Endothelial cell of hepatic sinusoid (primary cell): ENCODE data around the gene UQCRQ.

Experiments used
- in situ Hi-C: cut with HindIII; loops from 2 replicates; pipeline ENCODE4 v1.10.0; 2017; ENCODE audit warnings: low sequenced_read_pairs

Gene UQCRQ

DNA sequence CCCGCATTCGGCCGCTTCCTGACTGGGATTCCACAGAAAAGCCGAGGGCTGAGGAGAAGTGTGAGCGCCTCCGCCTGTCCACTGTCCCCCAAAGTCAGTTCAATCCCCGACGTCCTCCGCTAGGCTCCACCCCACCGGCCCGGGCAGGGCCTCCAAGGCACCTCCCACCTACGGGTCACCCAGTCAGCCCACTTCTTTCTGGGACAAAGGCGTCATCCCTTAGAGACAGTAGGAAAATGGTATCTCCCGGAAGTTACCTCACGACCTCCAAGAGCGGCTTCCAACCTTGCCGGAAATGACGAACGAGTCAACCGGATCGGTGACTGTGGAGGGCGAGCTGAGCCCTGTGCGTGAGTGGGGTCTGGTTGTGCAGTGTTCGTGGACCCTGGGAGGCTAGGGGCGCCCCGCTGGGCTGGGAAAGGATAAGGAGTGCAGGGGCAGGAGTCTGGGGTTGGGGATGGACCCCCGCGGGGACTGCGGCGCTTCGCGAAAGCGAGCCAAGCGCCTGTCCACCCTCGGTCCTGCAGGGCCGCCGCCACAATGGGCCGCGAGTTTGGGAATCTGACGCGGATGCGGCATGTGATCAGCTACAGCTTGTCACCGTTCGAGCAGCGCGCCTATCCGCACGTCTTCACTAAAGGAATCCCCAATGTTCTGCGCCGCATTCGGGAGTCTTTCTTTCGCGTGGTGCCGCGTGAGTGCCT, at the start of gene UQCRQ, which contains the start of gene GDF9:
Gene UQCRQ, plus strand, starts transcription at position 301 of the 704 bp plus-strand sequence. Its CDS starts 240 bp downstream, at position 541.
Gene GDF9, minus strand, starts transcription at position 128 of the 704 bp plus-strand sequence. CDS start 1,936 bp downstream, outside the sequence.
- in situ Hi-C loops: loop anchor here (5.0 to 25.0 kb wide), 2 partner anchors 44 to 479 kb away; no protein-coding TSS in a partner anchor

DNA sequence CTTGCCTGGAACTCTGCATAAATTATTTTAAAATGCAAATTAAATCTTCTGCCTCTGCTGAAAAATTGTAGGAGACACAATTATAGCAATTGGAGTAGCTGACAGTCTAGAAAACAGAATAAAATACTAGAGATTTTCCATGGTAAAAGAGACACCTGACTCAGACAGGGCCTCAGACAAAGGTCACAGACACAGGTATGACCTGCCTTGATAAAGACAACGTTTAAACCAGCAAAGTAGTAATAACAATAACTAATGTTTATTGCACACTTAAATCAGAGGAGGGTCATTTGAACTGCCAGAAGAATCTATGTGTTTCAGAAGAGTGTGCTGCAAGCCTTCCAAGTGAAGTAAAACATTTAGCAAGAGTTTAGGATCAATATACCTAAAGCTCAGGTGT, 49.4 kb upstream of the UQCRQ start:
- in situ Hi-C loops: no loop called here

GRCh38 chr5:132819468-132819867, 47.0 kb upstream of the UQCRQ start:
- in situ Hi-C loops: no loop called here

- in situ Hi-C loops: loop anchor here (5.0 kb wide), 1 partner anchor 47 kb away; the partner anchor contains the start of genes GDF9 and UQCRQ
Observed at GRCh38 chr5:132820162-132820754, 46.2 kb upstream of the UQCRQ start.

DNA sequence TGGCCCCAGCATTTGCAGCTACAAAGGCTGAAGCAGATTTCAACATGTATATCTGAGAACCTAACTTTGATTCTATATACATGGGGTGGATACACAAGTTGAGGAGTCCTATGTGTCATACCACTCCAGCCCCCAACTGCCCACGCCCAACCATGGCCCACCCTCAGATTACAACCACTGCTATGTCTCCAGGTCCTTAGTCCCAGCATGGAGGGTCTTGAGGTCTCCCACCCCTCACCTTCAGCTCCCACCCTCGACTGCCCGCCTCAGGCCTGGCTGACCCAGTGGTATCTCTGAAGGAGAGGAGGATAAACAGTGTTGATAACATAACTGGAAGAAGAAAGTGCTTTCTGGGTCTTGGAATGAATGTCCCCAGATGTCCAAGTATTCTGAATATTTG, 45.1 kb upstream of the UQCRQ start:
- in situ Hi-C loops: loop anchor here (5.0 kb wide), 1 partner anchor 46 kb away; the partner anchor contains the start of genes GDF9 and UQCRQ

DNA sequence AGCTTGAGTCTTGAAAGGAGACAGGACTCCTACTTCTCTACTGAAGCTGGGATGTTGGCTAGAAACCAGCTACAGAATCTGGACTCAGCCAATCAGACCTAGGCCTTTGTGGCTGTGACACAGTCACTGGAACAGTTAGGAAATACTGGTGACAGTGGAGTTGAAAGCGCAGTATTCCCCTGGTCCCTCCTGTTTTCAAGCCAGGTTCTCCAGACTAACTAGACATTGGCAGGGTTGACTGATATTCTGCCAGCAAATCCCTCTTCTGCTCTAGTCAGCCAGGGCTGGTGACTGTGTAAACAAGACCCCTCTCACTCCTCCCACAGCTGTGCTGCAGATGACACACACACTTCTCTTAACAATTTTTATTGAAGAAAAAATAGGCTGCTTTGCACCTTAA, 44.7 kb upstream of the UQCRQ start:
- in situ Hi-C loops: loop anchor here (5.0 kb wide), 1 partner anchor 46 kb away; the partner anchor contains the start of genes GDF9 and UQCRQ

DNA sequence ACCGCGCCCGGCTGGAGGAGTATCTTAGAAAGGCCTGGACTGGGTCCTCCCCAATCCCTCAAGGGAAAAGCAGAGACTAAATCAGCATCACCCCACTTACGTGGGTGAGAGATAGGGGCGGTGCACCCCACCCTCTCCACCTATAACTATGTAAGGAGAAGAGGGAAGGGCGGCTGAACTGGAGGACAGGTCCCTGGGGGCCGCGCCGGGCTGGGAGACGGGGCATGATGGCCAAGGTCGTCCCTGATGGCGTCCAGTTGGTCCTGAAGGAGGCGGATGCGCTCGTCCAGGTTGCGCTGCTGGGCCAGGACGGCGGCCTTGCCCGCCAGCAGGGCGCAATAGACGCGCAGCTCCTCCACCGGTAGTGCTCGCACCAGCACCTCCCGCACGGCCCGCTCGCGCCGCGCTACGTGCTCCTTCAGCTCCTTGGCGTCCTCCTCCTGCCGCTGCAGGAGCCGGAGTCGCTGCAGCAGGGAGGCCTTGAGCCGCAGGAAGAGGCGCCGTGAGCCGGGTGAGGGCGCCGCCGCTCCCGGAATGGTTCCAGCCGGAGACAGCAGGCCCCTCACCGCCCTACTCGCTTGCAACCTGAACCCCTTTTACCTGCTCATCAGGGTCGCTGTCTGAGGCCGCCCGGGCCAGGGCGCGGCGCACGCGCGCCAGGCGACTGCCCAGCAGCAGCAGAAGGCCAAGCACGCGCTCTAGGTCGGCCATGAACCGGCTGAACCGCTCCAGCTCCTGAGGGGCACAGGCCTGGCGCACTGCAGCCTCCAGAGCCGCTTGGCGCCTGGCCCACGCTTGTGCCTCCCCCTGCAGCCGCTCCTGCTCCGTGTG, 43.6 kb upstream of the UQCRQ start:
- in situ Hi-C loops: loop anchor here (5.0 kb wide), 1 partner anchor 44 kb away; the partner anchor contains the start of genes GDF9 and UQCRQ

GRCh38 chr5:132823481-132824050, 42.9 kb upstream of the UQCRQ start:
- in situ Hi-C loops: loop anchor here (5.0 kb wide), 1 partner anchor 44 kb away; the partner anchor contains the start of genes GDF9 and UQCRQ

DNA sequence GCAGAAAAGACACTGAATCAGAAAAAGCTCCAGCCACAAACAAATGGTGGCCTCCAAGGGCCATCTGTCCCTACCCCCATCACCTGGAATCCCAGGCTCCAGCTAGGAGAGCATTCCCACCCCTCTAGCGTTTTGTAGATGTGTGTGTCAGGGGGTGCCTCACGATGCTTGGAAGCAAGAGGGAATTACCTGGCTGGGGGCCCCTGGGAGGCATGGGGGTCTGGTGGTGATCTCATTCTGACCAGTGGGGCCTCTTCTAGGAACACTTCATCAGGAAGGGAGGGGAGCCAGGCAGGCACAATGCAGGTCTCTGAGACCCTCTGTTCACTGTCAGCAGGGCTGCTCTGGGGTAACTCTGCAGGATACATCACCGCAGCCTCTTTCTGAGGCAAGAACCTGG, 42.0 kb upstream of the UQCRQ start:
- in situ Hi-C loops: loop anchor here (5.0 kb wide), 1 partner anchor 43 kb away; the partner anchor contains the start of genes GDF9 and UQCRQ

- in situ Hi-C loops: no loop called here
Observed at GRCh38 chr5:132825033-132825833, 41.2 kb upstream of the UQCRQ start.

- in situ Hi-C loops: no loop called here
Observed at GRCh38 chr5:132825834-132826391, 40.5 kb upstream of the UQCRQ start.

DNA sequence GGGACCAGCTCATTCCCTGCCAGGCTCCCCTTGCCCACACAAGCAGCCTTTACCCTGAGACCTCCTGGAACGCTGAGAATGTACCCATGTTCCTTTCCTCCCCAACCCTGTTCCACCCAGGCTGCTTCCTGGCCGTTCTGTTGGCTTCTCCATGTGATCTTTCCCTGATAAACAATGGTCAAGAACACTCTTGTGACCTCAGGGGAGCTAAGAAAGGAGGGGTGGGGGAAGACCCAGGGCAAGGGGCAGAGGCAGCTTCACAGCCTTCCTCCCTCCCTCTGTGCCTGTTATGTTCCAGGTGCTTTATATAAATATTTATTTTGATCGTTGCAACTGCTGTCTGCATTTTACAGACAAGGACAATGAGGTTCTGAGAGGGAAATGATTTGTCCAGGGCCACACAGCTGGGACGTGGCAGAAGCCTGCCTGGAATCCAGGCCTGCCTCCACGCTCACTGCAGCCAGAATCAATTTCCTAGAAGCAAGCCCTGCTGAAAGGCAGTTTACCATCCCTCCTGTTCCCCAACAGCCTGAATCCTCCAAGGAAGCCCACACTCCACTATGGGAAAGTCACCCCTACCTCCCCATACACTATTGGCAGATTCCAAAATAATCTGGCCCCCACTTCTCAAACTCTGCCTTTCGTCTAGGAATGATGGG, 39.9 kb upstream of the UQCRQ start:
- in situ Hi-C loops: no loop called here

GRCh38 chr5:132827943-132828673, 38.3 kb upstream of the UQCRQ start:
- in situ Hi-C loops: no loop called here

- in situ Hi-C loops: no loop called here
Observed at GRCh38 chr5:132828846-132829494, 37.5 kb upstream of the UQCRQ start.

DNA sequence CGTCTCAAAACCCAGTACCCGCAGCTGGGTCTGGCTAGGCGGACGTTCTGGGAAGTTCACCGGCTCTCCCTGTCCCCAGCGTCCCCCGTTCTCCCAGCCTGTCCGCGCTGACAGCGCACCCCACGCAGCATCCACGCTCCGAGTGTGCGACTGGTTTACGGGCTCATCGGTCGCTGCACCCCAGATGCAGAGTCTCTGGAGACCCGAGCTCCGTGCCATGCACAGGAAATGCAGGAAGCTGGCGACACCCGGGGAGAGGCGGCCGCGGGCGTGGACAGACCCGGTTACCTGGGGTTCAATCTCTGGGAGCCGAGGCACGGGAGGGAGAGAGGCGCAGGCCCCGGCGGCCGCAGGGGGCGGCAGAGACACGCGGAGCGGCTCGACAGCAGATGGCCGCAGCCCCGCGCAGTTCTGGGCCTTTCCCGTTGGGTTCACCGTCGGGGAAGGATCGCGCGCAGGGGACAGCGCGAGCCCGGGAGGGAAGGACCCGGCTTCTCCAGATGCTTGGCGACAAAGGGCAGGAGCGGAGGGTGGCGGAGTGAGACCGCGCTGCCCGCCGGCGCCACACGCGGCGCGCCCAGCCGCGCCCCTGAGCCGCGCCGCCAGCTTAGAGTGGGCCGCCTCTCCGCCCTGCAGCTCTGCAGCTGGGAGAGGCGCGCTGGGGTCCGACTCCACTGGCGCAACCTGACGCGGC, 36.6 kb upstream of the UQCRQ start:
- in situ Hi-C loops: no loop called here

GRCh38 chr5:132830436-132831094, 35.9 kb upstream of the UQCRQ start, which contains the start of gene SHROOM1:
SHROOM1 (minus strand) TSS chr5:132830647; CDS start chr5:132826140, 4,507 bp downstream.
- in situ Hi-C loops: no loop called here
